Fibroblast of skin of right quadriceps (primary cell): ENCODE measurements around the gene GLRX3.
"Not testable (repeated sequence)": the region's sequence is repeated elsewhere in the genome, so short reads cannot be mapped to it uniquely, and the experiment has no call there.

Experiments used
- DNase-seq: peaks from one replicate; pipeline ENCODE4 v3.0.0-alpha.2; 2013

GLRX3 gene

GRCh38 chr10:130136226-130137089, at the start of gene GLRX3:
GLRX3 (plus strand) TSS chr10:130136391; CDS start chr10:130136421, 30 bp downstream.
- peak; percentile 79 for DNase-seq

- DNase-seq = not testable (repeated sequence)
Measured at GRCh38 chr10:130090565-130090964, 45.6 kb upstream of the GLRX3 start.

- DNase-seq = no peak
Measured at GRCh38 chr10:130099344-130099743, 36.8 kb upstream of the GLRX3 start.

- no peak for DNase-seq
Measured at GRCh38 chr10:130105724-130106123, 30.5 kb upstream of the GLRX3 start.

- not testable (repeated sequence) for DNase-seq
Measured at GRCh38 chr10:130108146-130108545, 28.0 kb upstream of the GLRX3 start.

- no peak for DNase-seq
Measured at GRCh38 chr10:130108934-130109604, 27.1 kb upstream of the GLRX3 start.

- peak; percentile 86 for DNase-seq
Measured at GRCh38 chr10:130109796-130110245, 26.4 kb upstream of the GLRX3 start.

- DNase-seq = peak; percentile 97
Measured at GRCh38 chr10:130110246-130111112, 25.7 kb upstream of the GLRX3 start, which contains the start of gene C10orf143. C10orf143 (minus strand) TSS chr10:130110830; CDS start chr10:130110772, 58 bp downstream.

- peak; percentile 98 for DNase-seq
Measured at GRCh38 chr10:130111113-130111851, 24.9 kb upstream of the GLRX3 start.

GRCh38 chr10:130111852-130112180, 24.4 kb upstream of the GLRX3 start:
- no peak for DNase-seq

- DNase-seq = no peak
Measured at GRCh38 chr10:130112821-130113220, 23.4 kb upstream of the GLRX3 start.

- not testable (repeated sequence) for DNase-seq
Measured at GRCh38 chr10:130116942-130117341, 19.2 kb upstream of the GLRX3 start.

GRCh38 chr10:130117535-130117934, 18.7 kb upstream of the GLRX3 start:
- DNase-seq = not testable (repeated sequence)

- DNase-seq = no peak
Measured at GRCh38 chr10:130121486-130122079, 14.6 kb upstream of the GLRX3 start.

- peak; percentile 60 for DNase-seq
Measured at GRCh38 chr10:130127364-130128061, 8.7 kb upstream of the GLRX3 start.

- DNase-seq = no peak
Measured at GRCh38 chr10:130128062-130128781, 8.0 kb upstream of the GLRX3 start.

GRCh38 chr10:130128922-130129321, 7.3 kb upstream of the GLRX3 start:
- no peak for DNase-seq

GRCh38 chr10:130135676-130136225, 440 bp upstream of the GLRX3 start:
- no peak for DNase-seq

GRCh38 chr10:130137090-130137448, 878 bp downstream of the GLRX3 start:
- DNase-seq = peak; percentile 6
